Loucy (cell line): ENCODE results near the gene KDM7A.

Source experiments
- EZH2phosphoT487 ChIP-seq: fragments of 200-600 bp; IDR thresholded peaks from 2 replicates; pipeline ENCODE4 v1.6.1; 2018; ENCODE audit warnings: antibody characterized with exemption, mild to moderate bottlenecking, moderate library complexity, borderline replicate concordance
- TF ChIP-seq, protein P1 (sequence below): fragments of 200-600 bp; sonication (generic); conservative IDR thresholded peaks from 2 replicates; pipeline ENCODE4 v1.5.1; 2014; ENCODE audit warnings: mild to moderate bottlenecking, antibody characterized with exemption, low read length

DNA sequence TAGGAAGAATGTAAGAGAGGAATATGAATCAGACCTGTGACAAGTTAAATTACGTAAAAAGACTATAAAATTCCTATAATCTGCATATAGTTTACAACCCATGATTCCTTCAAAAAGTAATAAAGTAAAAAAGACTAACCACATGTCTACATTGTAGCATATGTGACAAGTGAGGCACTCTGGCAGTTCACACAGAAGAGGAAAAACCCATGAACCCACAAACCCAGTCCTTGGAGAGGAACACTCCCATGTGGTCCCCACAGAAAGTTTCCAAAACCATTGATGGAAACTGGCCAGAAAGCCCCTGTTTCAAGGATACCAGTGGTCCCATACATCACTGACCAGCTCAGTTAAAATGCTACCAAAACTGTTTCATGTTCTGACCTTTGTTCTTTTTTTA, 15.7 kb downstream of the KDM7A start:
- TF ChIP-seq, protein P1, sequence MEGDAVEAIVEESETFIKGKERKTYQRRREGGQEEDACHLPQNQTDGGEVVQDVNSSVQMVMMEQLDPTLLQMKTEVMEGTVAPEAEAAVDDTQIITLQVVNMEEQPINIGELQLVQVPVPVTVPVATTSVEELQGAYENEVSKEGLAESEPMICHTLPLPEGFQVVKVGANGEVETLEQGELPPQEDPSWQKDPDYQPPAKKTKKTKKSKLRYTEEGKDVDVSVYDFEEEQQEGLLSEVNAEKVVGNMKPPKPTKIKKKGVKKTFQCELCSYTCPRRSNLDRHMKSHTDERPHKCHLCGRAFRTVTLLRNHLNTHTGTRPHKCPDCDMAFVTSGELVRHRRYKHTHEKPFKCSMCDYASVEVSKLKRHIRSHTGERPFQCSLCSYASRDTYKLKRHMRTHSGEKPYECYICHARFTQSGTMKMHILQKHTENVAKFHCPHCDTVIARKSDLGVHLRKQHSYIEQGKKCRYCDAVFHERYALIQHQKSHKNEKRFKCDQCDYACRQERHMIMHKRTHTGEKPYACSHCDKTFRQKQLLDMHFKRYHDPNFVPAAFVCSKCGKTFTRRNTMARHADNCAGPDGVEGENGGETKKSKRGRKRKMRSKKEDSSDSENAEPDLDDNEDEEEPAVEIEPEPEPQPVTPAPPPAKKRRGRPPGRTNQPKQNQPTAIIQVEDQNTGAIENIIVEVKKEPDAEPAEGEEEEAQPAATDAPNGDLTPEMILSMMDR, result no peak
- no peak for TF ChIP-seq EZH2phosphoT487
